ENCODE results near the gene NTRK1. TPM values are rescaled to one million over a fixed set of nuclear protein-coding genes. Genes with fewer than 3 reads are reported as not detected.

Gene NTRK1
- total RNA-seq, 1 experiment from 2014 or later = 0.24 TPM

GRCh38 chr1:156896490-156897033 is 35.9 kb downstream of the NTRK1 start:
- Histone ChIP-seq H4K8ac (replicated peaks; ENCODE audit: insufficient read length, low read depth, low read length) (no peak overlapping the region), H4K91ac (ENCODE audit: insufficient read length, low read depth, low read length) (no peak overlapping the region), H3K4ac (ENCODE audit: low read depth, low read length) (no peak overlapping the region), H3K9ac (ENCODE audit: extremely low read depth, insufficient read length, low read length) (no peak overlapping the region), H3K27ac (ENCODE audit: insufficient read length, low read depth, low read length) (no peak overlapping the region), H3K18ac (ENCODE audit: insufficient read length, low read depth, low read length) (no peak overlapping the region), H3K23me2 (ENCODE audit: insufficient read length, low read depth, low read length, poor library complexity, severe bottlenecking) (no peaks in the 10 kb centered on the region), H2AK5ac (ENCODE audit: insufficient read length, low read length) (no peak overlapping the region), H2BK120ac (ENCODE audit: low read depth, low read length, poor library complexity, severe bottlenecking) (no peak overlapping the region), H4K5ac (ENCODE audit: insufficient read length, low read depth, low read length) (no peak overlapping the region), H3K79me1 (ENCODE audit: insufficient read depth, low read depth, low read length, poor library complexity, severe bottlenecking) (no peaks in the 10 kb centered on the region), H3K23ac (ENCODE audit: insufficient read length, low read depth, low read length) (no peak overlapping the region), H3K14ac (ENCODE audit: insufficient read depth, low read length) (no peak overlapping the region; the same call in 1 of the 2 replicates), H2AFZ (ENCODE audit: low read length) (no peak overlapping the region), H2BK15ac (ENCODE audit: low read depth, low read length) (no peak overlapping the region), H3K79me2 (ENCODE audit: insufficient read depth, low read length) (no peaks in the 10 kb centered on the region), H3K9me3 (ENCODE audit: control insufficient read depth, low read depth, low read length) (no peaks in the 10 kb centered on the region), H3K56ac (ENCODE audit: insufficient read length, low read depth, low read length) (no peak overlapping the region), H2BK5ac (ENCODE audit: insufficient read length, low read length) (no peak overlapping the region), H3T11ph (ENCODE audit: low read length) (no peak overlapping the region), H2BK12ac (ENCODE audit: insufficient read length, low read depth, low read length) (no peak overlapping the region), H2BK20ac (ENCODE audit: low read depth, low read length, poor library complexity, severe bottlenecking) (no peak overlapping the region), H3K4me2 (ENCODE audit: insufficient read depth, insufficient read length, low read length) (no peak overlapping the region), H3K27me3 (ENCODE audit: insufficient read depth, low read length) (peaks cover 15% of the 10 kb centered on the region; the same call in 1 of the 2 replicates), H4K20me1 (ENCODE audit: control insufficient read depth, insufficient read depth, insufficient read length) (no peaks in the 10 kb centered on the region), H3K4me1 (ENCODE audit: insufficient read depth, low read length) (no peaks in the 10 kb centered on the region)
- no CpG with 5 or more reads among the region's 16 CpGs for WGBS (ENCODE audit: extremely low coverage, insufficient read length, low lambda C conversion rate)
- Mint-ChIP-seq H3K4me1 (peaks cover 16 to 40% of the 10 kb centered on the region in 2 experiments), H3K9me3 (no peaks in the 10 kb centered on the region; a peak in 1 of 5 replicates), H3K27ac (no peak overlapping the region), H3K36me3 (ENCODE audit: insufficient read depth in 1 of 3, low read depth in 3 of 3) (no peaks in the 10 kb centered on the region), H3K4me3 (no peak overlapping the region), H3K27me3 (ENCODE audit: low read depth) (peaks cover 77% of the 10 kb centered on the region)
- TF ChIP-seq, protein P1, sequence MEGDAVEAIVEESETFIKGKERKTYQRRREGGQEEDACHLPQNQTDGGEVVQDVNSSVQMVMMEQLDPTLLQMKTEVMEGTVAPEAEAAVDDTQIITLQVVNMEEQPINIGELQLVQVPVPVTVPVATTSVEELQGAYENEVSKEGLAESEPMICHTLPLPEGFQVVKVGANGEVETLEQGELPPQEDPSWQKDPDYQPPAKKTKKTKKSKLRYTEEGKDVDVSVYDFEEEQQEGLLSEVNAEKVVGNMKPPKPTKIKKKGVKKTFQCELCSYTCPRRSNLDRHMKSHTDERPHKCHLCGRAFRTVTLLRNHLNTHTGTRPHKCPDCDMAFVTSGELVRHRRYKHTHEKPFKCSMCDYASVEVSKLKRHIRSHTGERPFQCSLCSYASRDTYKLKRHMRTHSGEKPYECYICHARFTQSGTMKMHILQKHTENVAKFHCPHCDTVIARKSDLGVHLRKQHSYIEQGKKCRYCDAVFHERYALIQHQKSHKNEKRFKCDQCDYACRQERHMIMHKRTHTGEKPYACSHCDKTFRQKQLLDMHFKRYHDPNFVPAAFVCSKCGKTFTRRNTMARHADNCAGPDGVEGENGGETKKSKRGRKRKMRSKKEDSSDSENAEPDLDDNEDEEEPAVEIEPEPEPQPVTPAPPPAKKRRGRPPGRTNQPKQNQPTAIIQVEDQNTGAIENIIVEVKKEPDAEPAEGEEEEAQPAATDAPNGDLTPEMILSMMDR (conservative IDR thresholded peaks at IDR 0.05) = no peak
- peak; percentile 54 for DNase-seq

Data from H9 (cell line).